Stomach (tissue), 9 donors: Measurements from ENCODE around the gene ARPC5. TPM values are rescaled to one million over a fixed set of nuclear protein-coding genes. Genes with fewer than 3 reads are reported as not detected.

Experiments
- DNase-seq, 2 donors: peaks; one replicate each; pipeline versions ENCODE4 v3.0.0 to v3.0.0-alpha.2; 2013 to 2019
- H3K27ac ChIP-seq, 5 donors: fragments of 200-600 bp in 4 of 5; sonication (generic) in 4 of 5; one replicate each; pipeline ENCODE4 v1.5.1; 2013 to 2019; ENCODE audit warnings: mild to moderate bottlenecking in 1 of 5, moderate library complexity in 1 of 5
- H3K27me3 ChIP-seq, 3 donors: fragments of 200-600 bp; sonication (generic); one replicate each; pipeline ENCODE4 v1.5.1; 2017 to 2019; ENCODE audit warnings: mixed run types in 1 of 3
- H3K36me3 ChIP-seq, 4 donors: fragments of 200-600 bp; sonication (generic); 1 replicate in 3 of 4; 2 replicates in 1 of 4; pipeline ENCODE4 v1.5.1; 2016 to 2019
- H3K4me1 ChIP-seq, 4 donors: fragments of 200-600 bp; sonication (generic); one replicate each; pipeline ENCODE4 v1.5.1; 2016 to 2019
- H3K4me3 ChIP-seq, 4 donors: fragments of 200-600 bp; sonication (generic) in 3 of 4; one replicate each; pipeline ENCODE4 v1.5.1; 2016 to 2019; ENCODE audit warnings: mild to moderate bottlenecking in 1 of 4
- H3K9me3 ChIP-seq, 4 donors: fragments of 200-600 bp; sonication (generic); one replicate each; pipeline ENCODE4 v1.5.1; 2016 to 2019
- EP300 ChIP-seq: sonication (generic); formaldehyde crosslinking; IDR thresholded peaks from one replicate; pipeline ENCODE4 v1.6.1; 2017; ENCODE audit warnings: antibody characterized with exemption
- POLR2A ChIP-seq, 4 donors: fragments of 450-650 bp; IDR thresholded peaks; one replicate each; pipeline ENCODE4 v1.6.1; 2016; ENCODE audit warnings: antibody characterized with exemption in 4 of 4, control low read depth in 2 of 4, mild to moderate bottlenecking in 1 of 4, moderate library complexity in 1 of 4
- POLR2AphosphoS5 ChIP-seq, 3 donors: sonication (generic); formaldehyde crosslinking; IDR thresholded peaks; one replicate each; pipeline ENCODE4 v1.6.1; 2016; ENCODE audit warnings: antibody characterized with exemption in 3 of 3
- WGBS, 5 donors: extraction: QIAGEN DNeasy Blood & Tissue Kit in 3 of 5; methylation state at CpG; one replicate each; pipeline versions ENCODE4 v1.1.5 to v1.1.7; 2013 to 2018; 5-methylcytosine and 5-hydroxymethylcytosine counted together
- intact Hi-C: fragments of 100-400 bp; cut with DNase I; formaldehyde crosslinking; loops from one replicate; pipeline ENCODE4 v1.15.1; 2023; ENCODE audit warnings: low total_unique reads
- polyA plus RNA-seq, 3 donors: library from polyadenylated mRNA; stranded (reverse); fragments of 200-250 nt; gene quantifications; one replicate each; pipeline ENCODE4 v1.2.3, GENCODE V29; 2013
- total RNA-seq, 5 donors: library from RNA; depleted of rRNA; stranded (reverse); fragments of >200 nt; gene quantifications; one replicate each; pipeline versions ENCODE4 v1.1.0 to v1.2.3, GENCODE V29; 2014 to 2016
- TF ChIP-seq, protein P1 (sequence below), 7 experiments: fragments of 450-650 bp in 4 of 7; fragments of 200-600 bp in 3 of 7; sonication (generic) in 3 of 7; IDR thresholded peaks; one replicate each; pipeline ENCODE4 v1.5.1; 2016 to 2019; ENCODE audit warnings: antibody characterized with exemption in 7 of 7, control low read depth in 2 of 7, mild to moderate bottlenecking in 1 of 7
- donor health status: healthy with polysubstance abuse.
- donor health status: Bipolar disorder and iron deficiency.
- donor health status: healthy.

Gene ARPC5
- total and polyA plus RNA-seq, 8 donors, result 26.3 to 106 (median 80.6) TPM

DNA sequence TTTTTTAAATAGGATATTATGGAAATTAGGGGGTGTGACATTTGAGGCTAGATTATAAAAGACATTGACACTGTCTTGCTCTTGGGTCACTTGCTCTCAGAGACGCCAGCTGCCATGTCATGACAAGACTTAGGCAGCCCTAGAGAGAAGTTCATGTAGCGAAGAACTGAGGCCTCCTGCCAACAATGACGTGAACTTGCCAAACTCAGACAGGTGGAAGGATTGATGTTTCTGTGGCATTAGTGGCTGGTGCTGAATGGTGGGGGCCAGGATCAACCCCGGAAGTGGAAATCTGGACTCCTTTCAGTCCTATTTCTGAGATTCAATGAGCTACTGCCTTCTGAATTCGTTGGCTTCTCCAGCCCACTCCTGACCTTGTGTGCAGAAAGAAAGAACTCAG lies 60.0 kb downstream of the ARPC5 start:
- no peaks in the 10 kb centered on the region for H3K9me3 ChIP-seq
- H3K4me1 ChIP-seq, result peaks cover 0 to 14% (median 0%) of the 10 kb centered on the region in 4 donors
- intact Hi-C loops, result no loop called here
- WGBS, 5 donors, result 84 to 94% (median 86%) methylated on average over 5 of the region's 5 CpGs
- no peak overlapping the region for H3K27ac ChIP-seq
- TF ChIP-seq POLR2A (IDR thresholded peaks at IDR 0.05), result no peak
- TF ChIP-seq EP300, result no peak
- TF ChIP-seq POLR2AphosphoS5 (IDR thresholded peaks at IDR 0.05), result no peak
- TF ChIP-seq, protein P1, sequence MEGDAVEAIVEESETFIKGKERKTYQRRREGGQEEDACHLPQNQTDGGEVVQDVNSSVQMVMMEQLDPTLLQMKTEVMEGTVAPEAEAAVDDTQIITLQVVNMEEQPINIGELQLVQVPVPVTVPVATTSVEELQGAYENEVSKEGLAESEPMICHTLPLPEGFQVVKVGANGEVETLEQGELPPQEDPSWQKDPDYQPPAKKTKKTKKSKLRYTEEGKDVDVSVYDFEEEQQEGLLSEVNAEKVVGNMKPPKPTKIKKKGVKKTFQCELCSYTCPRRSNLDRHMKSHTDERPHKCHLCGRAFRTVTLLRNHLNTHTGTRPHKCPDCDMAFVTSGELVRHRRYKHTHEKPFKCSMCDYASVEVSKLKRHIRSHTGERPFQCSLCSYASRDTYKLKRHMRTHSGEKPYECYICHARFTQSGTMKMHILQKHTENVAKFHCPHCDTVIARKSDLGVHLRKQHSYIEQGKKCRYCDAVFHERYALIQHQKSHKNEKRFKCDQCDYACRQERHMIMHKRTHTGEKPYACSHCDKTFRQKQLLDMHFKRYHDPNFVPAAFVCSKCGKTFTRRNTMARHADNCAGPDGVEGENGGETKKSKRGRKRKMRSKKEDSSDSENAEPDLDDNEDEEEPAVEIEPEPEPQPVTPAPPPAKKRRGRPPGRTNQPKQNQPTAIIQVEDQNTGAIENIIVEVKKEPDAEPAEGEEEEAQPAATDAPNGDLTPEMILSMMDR (IDR thresholded peaks at IDR 0.05), result no peak
- H3K27me3 ChIP-seq, result no peaks in the 10 kb centered on the region
- H3K4me3 ChIP-seq, result no peak overlapping the region
- DNase-seq, result no peak
- H3K36me3 ChIP-seq, result no peaks in the 10 kb centered on the region

GRCh38 chr1:183572721-183573120 lies 62.9 kb downstream of the ARPC5 start:
- no peak overlapping the region for H3K4me3 ChIP-seq
- H3K36me3 ChIP-seq, result no peaks in the 10 kb centered on the region
- H3K9me3 ChIP-seq, result no peaks in the 10 kb centered on the region
- intact Hi-C loops, result no loop called here
- no peak for DNase-seq
- TF ChIP-seq POLR2AphosphoS5 (IDR thresholded peaks at IDR 0.05) (no peak), EP300 (no peak), POLR2A (IDR thresholded peaks at IDR 0.05) (no peak)
- TF ChIP-seq, protein P1 (IDR thresholded peaks at IDR 0.05), result no peak
- H3K4me1 ChIP-seq, result peaks cover 0 to 5% (median 2%) of the 10 kb centered on the region in 4 donors
- 68 to 89% (median 80%) methylated on average over 1 of the region's 1 CpG for WGBS, 5 donors
- H3K27ac ChIP-seq, result no peak overlapping the region
- H3K27me3 ChIP-seq, result no peaks in the 10 kb centered on the region

DNA sequence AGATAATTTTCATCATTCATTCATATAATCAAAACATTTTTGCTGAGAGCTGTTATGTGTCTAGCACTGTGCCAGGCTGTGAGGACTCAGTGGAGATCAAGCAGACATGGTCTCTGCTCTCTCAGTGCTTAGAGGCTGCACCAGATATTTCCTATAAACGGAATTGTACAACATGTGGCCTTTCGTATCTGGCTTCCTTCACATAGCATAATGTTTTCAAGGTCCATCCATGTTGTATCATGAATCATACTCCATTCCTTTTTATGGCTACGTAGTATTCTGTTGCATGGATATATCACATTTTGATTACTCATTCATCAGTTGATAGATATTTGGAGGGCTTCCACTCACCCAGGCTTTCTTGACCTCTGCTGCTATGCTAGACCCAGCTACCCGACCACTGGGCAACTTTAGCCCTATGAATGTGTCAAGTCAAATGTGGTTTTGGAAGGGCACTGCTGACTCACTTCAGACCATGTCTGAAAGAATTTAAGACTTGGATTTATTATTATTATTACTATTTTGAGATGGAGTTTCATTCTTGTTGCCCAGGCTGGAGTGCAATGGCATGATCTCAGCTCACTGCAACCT lies 63.8 kb downstream of the ARPC5 start:
- WGBS, 5 donors, result 86 to 93% (median 90%) methylated on average over 4 of the region's 4 CpGs
- no peak for DNase-seq
- TF ChIP-seq, protein P1 (IDR thresholded peaks at IDR 0.05), result no peak
- TF ChIP-seq POLR2A (IDR thresholded peaks at IDR 0.05), result no peak
- no peak for TF ChIP-seq EP300
- TF ChIP-seq POLR2AphosphoS5 (IDR thresholded peaks at IDR 0.05), result no peak
- intact Hi-C loops, result no loop called here
- Histone ChIP-seq H3K9me3 (no peaks in the 10 kb centered on the region), H3K4me3 (no peak overlapping the region), H3K36me3 (no peaks in the 10 kb centered on the region), H3K27ac (no peak overlapping the region), H3K27me3 (no peaks in the 10 kb centered on the region), H3K4me1 (peaks cover 0 to 15% (median 8%) of the 10 kb centered on the region in 4 donors)

Other genes with a start within 250 kb of the ARPC5 start
- gene NMNAT2, start 217.4 kb downstream of the ARPC5 start, total RNA-seq, result 1 to 10 TPM in 2 of 5 donors, under 1 TPM in 2, not detected in 1; 0.45 to 1.3 (median 0.87) TPM
- under 1 TPM in 2 of 3 donors, not detected in 1; 0.06 to 0.13 TPM for gene NMNAT2, start 217.4 kb downstream of the ARPC5 start, polyA plus RNA-seq
- gene SMG7, start 163.3 kb downstream of the ARPC5 start, total RNA-seq, result 10 to 100 TPM; 27.0 to 44.9 (median 33.5) TPM
- 10 to 100 TPM; 13.4 to 17.4 (median 13.6) TPM for gene SMG7, start 163.3 kb downstream of the ARPC5 start, polyA plus RNA-seq
- gene NCF2, start 45.3 kb downstream of the ARPC5 start, total RNA-seq, result 10 to 100 TPM in 1 of 5 donors, 1 to 10 TPM in 3, under 1 TPM in 1; 0.29 to 30.4 (median 6.4) TPM
- 1 to 10 TPM; 3.1 to 10.0 (median 6.0) TPM for gene NCF2, start 45.3 kb downstream of the ARPC5 start, polyA plus RNA-seq
- not detected for gene APOBEC4, start 17.5 kb upstream of the ARPC5 start, total RNA-seq
- not detected for gene APOBEC4, start 17.5 kb upstream of the ARPC5 start, polyA plus RNA-seq
- gene RGL1, start 169.3 kb upstream of the ARPC5 start, total RNA-seq, result 10 to 100 TPM in 3 of 5 donors, 1 to 10 TPM in 1, under 1 TPM in 1; 0.58 to 22.2 (median 13.4) TPM
- 1 to 10 TPM; 2.0 to 8.7 (median 8.2) TPM for gene RGL1, start 169.3 kb upstream of the ARPC5 start, polyA plus RNA-seq